Omental fat pad (tissue), 4 donors: ENCODE data around the gene PTPN14. TPM values are rescaled to one million over a fixed set of nuclear protein-coding genes. Genes with fewer than 3 reads are reported as not detected.

Source experiments
- ATAC-seq: fragments of 150-250 bp; one replicate; pipeline ENCODE4 v1.9.1; 2016; ENCODE audit warnings: mild to moderate bottlenecking, moderate library complexity; ENCODE audit not compliant: low FRiP score
- DNase-seq: peaks from one replicate; pipeline ENCODE4 v3.0.0-alpha.2; 2019; ENCODE audit warnings: low spot score
- total RNA-seq, 4 donors: library from RNA; depleted of rRNA; stranded (reverse); fragments of >200 nt; gene quantifications; one replicate each; pipeline ENCODE4 v1.1.0, GENCODE V29; 2016
- TF ChIP-seq, protein P1 (sequence below), 3 donors: fragments of 450-650 bp; IDR thresholded peaks; one replicate each; pipeline ENCODE4 v1.5.1; 2016 to 2017; ENCODE audit warnings: antibody characterized with exemption in 3 of 3, mild to moderate bottlenecking in 3 of 3, moderate library complexity in 2 of 3

PTPN14 gene
- total RNA-seq, 4 donors from 2014 or later, result 27.1 to 39.1 (median 35.7) TPM

DNA sequence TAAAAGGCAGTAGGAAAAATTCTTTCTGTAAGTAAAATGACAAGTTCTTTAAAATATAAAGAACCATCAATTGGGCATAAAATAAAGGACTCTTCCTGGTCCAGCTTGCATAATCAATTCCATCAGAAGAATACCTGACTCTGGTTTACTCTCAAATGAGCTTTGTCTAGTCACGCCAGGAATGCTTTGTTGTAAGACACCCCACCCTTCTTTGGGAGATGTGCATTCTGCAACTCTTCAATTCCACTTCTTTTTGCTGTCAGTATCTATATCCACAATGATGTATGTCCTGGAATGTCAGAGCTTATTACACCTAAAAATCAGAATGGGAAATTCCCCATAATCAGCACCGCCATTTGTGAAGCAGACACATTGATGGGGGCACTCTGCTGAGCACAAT is 76.1 kb downstream of the PTPN14 start:
- ATAC-seq (no peak), DNase-seq (no peak)
- TF ChIP-seq, protein P1, sequence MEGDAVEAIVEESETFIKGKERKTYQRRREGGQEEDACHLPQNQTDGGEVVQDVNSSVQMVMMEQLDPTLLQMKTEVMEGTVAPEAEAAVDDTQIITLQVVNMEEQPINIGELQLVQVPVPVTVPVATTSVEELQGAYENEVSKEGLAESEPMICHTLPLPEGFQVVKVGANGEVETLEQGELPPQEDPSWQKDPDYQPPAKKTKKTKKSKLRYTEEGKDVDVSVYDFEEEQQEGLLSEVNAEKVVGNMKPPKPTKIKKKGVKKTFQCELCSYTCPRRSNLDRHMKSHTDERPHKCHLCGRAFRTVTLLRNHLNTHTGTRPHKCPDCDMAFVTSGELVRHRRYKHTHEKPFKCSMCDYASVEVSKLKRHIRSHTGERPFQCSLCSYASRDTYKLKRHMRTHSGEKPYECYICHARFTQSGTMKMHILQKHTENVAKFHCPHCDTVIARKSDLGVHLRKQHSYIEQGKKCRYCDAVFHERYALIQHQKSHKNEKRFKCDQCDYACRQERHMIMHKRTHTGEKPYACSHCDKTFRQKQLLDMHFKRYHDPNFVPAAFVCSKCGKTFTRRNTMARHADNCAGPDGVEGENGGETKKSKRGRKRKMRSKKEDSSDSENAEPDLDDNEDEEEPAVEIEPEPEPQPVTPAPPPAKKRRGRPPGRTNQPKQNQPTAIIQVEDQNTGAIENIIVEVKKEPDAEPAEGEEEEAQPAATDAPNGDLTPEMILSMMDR (IDR thresholded peaks at IDR 0.05), result no peak

- ATAC-seq, result no peak
- TF ChIP-seq, protein P1 (IDR thresholded peaks at IDR 0.05), result no peak
- no peak for DNase-seq
Observed at GRCh38 chr1:214474467-214474866, 76.9 kb downstream of the PTPN14 start.

GRCh38 chr1:214473862-214474261 is 77.5 kb downstream of the PTPN14 start:
- TF ChIP-seq, protein P1 (IDR thresholded peaks at IDR 0.05), result no peak
- no peak for ATAC-seq
- DNase-seq, result no peak

GRCh38 chr1:214473387-214473786 is 78.0 kb downstream of the PTPN14 start:
- DNase-seq, result no peak
- TF ChIP-seq, protein P1 (IDR thresholded peaks at IDR 0.05), result no peak

GRCh38 chr1:214472364-214472763 is 79.0 kb downstream of the PTPN14 start:
- no peak for ATAC-seq
- no peak for DNase-seq
- TF ChIP-seq, protein P1 (IDR thresholded peaks at IDR 0.05), result no peak

More at GRCh38 chr1:214473387-214473786, 78.0 kb downstream of the PTPN14 start:
- ATAC-seq, result no peak

DNA sequence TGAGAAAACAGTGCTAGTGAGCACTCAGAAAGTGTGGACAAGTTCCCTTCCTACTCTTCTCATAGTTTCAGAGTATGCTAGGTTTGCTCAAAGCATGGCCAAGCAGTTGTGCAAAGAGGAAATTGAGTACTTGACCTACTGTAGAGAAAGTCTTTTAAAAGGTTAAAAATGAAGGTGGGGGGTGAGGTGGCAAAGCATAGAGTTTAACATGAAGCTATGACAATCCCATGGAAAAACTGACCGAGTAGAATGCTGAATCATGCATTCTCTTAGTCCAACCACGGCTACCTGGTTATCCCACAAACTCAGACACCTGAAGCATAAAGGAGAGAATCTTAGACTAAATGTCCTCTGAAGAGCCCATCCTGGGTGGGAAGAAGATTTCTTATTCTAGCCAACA is 79.9 kb downstream of the PTPN14 start:
- DNase-seq (no peak), ATAC-seq (no peak)
- TF ChIP-seq, protein P1 (IDR thresholded peaks at IDR 0.05), result no peak

GRCh38 chr1:214470132-214470531 is 81.3 kb downstream of the PTPN14 start:
- DNase-seq (no peak), ATAC-seq (no peak)
- TF ChIP-seq, protein P1 (IDR thresholded peaks at IDR 0.05), result no peak
